ENCODE measurements around the gene WWOX.

WWOX gene

DNA sequence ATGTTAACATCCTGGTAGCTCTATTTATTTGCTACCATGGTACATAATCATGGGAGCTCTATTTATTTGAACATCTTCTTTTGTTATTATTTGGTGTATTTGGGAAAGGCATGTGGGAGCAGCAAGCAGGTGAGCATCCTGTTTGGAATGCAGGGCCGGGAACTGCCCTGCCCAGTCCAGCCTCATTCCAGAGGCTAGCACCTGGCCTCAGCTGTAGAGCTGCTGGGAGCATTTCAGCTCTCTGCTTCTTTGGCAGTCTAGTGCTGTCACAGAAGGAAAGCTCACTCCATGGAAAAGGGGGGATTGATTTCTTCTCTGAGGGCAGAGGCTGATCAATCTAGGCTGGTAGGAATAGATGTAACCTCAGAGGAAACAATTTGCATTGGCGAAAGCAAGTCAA is 112.5 kb downstream of the WWOX start:
- no peak overlapping the region for H3K4me3 ChIP-seq (ENCODE audit: low read depth, low read length)
- no peak for DNase-seq (ENCODE audit: low read depth)
- no peak for TF ChIP-seq POLR2A (IDR thresholded peaks at IDR 0.05; ENCODE audit: extremely low read depth, insufficient read length)
- TF ChIP-seq, protein P1, sequence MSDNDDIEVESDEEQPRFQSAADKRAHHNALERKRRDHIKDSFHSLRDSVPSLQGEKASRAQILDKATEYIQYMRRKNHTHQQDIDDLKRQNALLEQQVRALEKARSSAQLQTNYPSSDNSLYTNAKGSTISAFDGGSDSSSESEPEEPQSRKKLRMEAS (IDR thresholded peaks at IDR 0.05; ENCODE audit: low read depth, low read length) = no peak
- TF ChIP-seq, protein P2, sequence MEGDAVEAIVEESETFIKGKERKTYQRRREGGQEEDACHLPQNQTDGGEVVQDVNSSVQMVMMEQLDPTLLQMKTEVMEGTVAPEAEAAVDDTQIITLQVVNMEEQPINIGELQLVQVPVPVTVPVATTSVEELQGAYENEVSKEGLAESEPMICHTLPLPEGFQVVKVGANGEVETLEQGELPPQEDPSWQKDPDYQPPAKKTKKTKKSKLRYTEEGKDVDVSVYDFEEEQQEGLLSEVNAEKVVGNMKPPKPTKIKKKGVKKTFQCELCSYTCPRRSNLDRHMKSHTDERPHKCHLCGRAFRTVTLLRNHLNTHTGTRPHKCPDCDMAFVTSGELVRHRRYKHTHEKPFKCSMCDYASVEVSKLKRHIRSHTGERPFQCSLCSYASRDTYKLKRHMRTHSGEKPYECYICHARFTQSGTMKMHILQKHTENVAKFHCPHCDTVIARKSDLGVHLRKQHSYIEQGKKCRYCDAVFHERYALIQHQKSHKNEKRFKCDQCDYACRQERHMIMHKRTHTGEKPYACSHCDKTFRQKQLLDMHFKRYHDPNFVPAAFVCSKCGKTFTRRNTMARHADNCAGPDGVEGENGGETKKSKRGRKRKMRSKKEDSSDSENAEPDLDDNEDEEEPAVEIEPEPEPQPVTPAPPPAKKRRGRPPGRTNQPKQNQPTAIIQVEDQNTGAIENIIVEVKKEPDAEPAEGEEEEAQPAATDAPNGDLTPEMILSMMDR (IDR thresholded peaks at IDR 0.05; ENCODE audit: low read depth, low read length) = no peak

DNA sequence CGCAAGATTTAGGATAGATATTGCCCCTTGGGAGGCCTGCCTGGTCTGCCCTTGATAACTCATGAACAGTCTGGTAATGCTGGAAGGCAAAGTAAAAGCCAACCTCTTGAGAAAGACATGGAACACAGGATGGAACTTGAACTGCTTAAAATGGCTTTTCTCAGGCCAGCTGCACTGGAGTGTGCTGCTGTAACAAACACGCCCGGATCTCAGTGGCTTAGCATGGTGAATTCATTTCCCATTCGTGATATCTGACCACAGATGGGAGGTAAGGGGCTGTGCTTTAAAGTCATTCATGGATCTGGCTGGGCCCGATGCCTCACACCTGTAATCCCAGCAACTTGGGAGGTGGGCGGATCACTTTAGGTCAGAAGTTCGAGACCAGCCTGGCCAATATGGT is 113.2 kb downstream of the WWOX start:
- no peak for TF ChIP-seq POLR2A (IDR thresholded peaks at IDR 0.05; ENCODE audit: extremely low read depth, insufficient read length)
- no peak for TF ChIP-seq MYC (IDR thresholded peaks at IDR 0.05; ENCODE audit: low read depth, low read length)
- TF ChIP-seq, protein P2 (IDR thresholded peaks at IDR 0.05; ENCODE audit: low read depth, low read length) = no peak
- TF ChIP-seq, protein P1 (IDR thresholded peaks at IDR 0.05; ENCODE audit: low read depth, low read length) = no peak
- DNase-seq (ENCODE audit: low read depth) = no peak
- H3K4me3 ChIP-seq (ENCODE audit: low read depth, low read length) = no peak overlapping the region

DNA sequence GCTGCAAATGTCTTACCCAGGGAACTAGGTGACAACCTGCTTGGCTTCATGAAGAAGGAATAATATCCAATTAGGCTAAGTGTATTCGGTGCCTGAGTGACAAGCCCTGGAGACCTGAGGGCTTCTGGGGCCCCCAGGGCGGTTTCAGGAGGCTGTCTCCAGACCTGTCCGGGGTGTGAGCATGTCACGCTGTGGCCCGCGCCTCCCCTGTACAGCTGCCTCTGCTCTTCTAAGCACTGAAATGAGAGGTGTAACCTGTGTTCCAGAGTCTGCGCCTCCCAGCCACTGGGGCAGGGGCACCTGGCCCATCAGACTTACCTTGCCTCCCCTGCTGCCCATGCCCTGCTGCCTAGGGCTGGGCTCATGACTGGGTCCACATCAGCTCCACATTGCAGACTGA is 114.3 kb downstream of the WWOX start:
- DNase-seq (ENCODE audit: low read depth) = no peak
- H3K4me3 ChIP-seq (ENCODE audit: low read depth, low read length) = no peak overlapping the region
- TF ChIP-seq POLR2A (IDR thresholded peaks at IDR 0.05; ENCODE audit: extremely low read depth, insufficient read length) (no peak), MYC (IDR thresholded peaks at IDR 0.05; ENCODE audit: low read depth, low read length) (no peak)
- TF ChIP-seq, protein P2 (IDR thresholded peaks at IDR 0.05; ENCODE audit: low read depth, low read length) = no peak
- TF ChIP-seq, protein P1 (IDR thresholded peaks at IDR 0.05; ENCODE audit: low read depth, low read length) = no peak

DNA sequence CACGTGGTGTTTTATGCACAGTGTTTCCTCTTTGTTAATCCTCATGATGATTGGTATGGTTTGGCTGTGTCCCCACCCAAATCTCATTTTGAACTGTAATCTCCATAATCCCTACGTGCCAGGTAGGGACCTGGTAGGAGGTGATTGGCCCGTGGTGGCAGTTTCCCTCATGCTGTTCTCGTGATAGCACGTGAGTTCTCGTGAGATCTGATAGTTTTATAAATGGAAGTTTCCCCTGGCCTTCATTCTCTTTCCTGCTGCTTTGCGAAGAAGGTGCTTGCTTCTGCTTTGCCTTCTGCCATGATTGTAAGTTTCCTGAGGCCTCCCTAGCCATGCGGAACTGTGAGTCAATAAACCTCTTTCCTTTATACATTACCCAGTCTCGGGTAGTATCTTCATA is 115.8 kb downstream of the WWOX start:
- no peak overlapping the region for H3K4me3 ChIP-seq (ENCODE audit: low read depth, low read length)
- no peak for DNase-seq (ENCODE audit: low read depth)
- TF ChIP-seq POLR2A (IDR thresholded peaks at IDR 0.05; ENCODE audit: extremely low read depth, insufficient read length) (no peak), MYC (IDR thresholded peaks at IDR 0.05; ENCODE audit: low read depth, low read length) (no peak)
- TF ChIP-seq, protein P1 (IDR thresholded peaks at IDR 0.05; ENCODE audit: low read depth, low read length) = no peak
- TF ChIP-seq, protein P2 (IDR thresholded peaks at IDR 0.05; ENCODE audit: low read depth, low read length) = no peak

DNA sequence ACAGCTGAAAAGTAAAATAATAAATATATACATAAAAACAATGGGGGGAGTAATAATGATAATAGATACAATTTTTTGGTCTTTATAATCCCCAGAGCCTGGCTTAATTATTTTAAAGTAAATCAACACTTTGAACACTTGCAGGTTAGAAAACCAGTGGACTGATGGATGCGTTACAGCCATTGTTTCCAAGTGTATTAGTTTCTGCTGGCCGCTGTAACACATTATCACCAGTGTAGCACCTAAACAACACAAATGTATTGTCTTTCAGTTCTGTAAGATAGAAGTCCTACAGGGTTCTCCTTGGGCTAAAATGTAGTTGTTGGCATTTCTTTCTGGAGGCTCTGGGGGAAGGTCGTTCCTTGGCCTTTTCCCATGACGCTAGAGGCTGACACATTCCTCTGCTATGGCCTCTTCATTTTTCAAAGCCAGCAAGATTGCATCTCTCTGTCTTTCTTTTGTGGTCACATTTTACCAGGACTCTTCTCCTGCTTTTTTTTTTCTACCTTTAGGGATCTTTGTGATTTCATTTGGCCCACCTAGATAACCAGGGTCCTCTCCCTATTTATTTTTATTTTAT is 116.8 kb downstream of the WWOX start:
- TF ChIP-seq, protein P1 (IDR thresholded peaks at IDR 0.05; ENCODE audit: low read depth, low read length) = no peak
- TF ChIP-seq, protein P2 (IDR thresholded peaks at IDR 0.05; ENCODE audit: low read depth, low read length) = no peak
- TF ChIP-seq MYC (IDR thresholded peaks at IDR 0.05; ENCODE audit: low read depth, low read length) (no peak), POLR2A (IDR thresholded peaks at IDR 0.05; ENCODE audit: extremely low read depth, insufficient read length) (no peak)
- no peak for DNase-seq (ENCODE audit: low read depth)
- no peak overlapping the region for H3K4me3 ChIP-seq (ENCODE audit: low read depth, low read length)

All from NB4 (cell line).